NCI-H1417 (cell line): Measurements from ENCODE around the gene SKIDA1.
A peak's percentile ranks its signal among the peaks of the same experiment; 100 is the strongest.

Experiments
- DNase-seq, 3 experiments: peaks; one replicate each; lab custom pipeline; 2025; lab: John Stamatoyannopoulos, UW

The SKIDA1 gene

DNA sequence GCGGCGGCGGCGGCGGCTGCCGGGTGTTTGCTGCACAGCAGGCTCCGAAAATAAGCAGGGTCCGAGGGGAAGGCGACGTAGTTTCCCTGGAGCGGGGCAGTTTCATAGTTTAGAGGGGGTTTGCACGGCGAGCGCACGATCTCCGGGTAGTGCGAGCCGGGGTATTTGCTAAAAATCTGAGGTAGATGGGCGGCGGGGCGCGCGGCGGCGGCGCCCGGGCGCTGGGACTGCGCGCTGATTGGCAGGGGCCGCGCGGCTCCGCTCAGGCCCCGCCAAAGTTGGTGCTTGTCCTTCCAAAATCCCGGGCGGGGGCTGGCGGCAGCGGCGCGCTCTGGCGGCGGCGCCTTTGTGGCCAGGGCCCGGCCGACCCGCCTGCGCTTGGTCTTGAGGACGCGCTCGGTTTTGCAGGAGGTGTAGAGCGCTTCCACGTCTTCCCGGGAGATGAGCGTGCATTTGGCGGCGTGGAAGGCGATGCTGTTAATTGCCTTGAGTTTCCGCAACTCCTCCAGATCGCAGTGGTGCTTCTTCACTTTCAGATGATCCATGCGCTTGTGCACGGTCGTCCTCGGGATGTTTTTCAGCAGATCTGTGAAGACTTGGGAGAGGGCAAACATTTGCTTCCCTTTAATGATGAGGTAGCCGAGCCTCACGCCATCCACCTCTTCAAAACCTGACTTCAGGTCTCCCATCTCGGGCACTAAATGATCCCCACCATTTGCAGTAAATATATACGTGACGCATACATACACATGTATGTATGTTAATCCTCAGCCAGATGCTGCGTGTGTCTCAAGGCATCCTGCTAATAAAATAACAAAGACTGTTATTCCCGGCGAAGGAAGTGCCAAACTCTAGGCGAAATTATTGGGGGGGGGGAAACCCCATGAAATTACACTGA, 8.1 kb downstream of the SKIDA1 start:
- DNase-seq, result peak; percentile 27 to 74 (median 67)

DNA sequence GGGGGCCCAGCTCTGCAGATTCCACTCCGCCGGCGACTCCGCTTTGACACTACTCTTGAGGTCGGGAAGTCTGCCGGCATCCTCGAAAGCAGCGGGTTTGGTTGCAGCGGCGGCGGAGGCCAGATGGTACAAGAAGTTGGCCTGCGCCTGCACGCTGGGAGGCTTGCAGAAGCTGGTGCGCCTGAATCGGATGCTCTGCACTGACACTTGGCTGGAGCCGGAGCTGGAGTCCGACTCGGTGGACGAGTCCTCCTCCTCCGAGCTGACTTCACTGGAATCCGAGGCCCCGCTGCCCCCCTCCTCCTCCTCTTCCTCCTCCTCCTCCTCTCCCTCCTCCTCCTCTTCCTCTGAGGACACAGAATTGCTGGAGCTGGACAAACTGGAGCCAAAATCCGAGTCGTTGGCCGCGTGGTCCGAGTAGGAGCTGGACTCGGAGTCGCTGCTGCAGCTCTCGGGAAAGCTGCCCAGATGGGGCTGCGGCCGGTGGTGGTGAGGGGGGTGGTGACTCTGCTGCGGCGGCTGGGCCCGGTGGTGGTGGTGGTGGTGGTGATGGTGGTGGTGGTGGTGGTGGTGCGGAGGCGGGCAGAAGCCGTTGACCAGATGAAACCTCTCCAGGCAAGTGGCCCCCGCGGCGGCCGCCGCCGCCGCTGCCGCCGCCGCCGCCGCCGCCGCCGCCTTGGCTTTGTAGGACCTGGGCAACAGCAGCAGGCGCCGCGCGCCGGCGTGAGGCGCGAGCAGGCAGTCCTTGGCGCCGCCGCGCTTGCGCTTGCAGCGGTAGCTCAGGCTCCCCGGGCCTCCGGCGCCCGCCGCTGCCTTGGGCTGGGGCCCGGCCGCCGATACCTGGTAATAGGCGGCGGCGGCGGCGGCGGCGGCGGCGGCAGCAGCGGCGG, 9.0 kb downstream of the SKIDA1 start:
- peak; percentile 38 to 71 (median 67) for DNase-seq

DNA sequence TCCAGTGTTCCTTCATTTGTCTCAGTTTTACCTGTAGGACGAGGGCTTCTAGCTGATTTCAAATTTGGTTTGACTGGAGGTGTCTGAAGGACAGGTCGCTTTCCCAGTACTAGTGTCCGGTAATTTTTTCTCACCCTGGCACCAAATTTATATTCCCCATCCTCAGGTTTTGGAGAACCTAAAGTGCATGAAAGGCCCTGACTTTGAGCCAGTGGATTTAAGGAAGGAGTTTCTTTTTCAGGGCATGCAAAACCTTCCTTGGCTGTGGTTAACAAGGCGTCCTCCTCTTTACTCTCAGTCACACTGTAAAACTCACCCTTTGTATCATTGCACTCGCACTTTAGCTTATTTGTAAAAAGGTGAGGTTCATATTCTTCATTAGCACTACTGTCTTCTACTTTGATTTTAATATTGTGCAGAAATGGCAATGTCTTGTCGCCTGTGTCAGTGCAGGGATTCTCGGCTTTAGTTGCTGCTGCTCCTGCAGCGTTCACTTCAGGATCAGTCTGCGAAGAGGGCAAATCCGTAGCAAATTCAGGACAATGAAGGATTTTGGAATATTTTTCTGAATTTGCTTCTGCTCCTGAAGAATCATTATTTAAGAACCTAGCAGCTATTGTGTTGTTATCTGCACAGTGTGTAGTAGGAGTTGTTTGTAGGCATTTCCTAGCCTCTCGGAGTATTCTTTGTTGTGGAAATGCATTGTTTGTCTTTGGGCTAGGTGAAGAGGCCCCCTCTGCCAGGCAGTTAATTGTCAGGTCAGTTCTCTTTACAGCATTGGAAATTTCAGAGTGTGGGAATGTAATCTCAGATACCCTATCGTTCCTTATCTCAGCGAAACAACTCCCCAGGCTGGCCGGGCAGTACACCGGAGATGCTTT, 9.9 kb downstream of the SKIDA1 start:
- DNase-seq, result peak in 2 of 3 experiments; percentile 17 to 71

DNA sequence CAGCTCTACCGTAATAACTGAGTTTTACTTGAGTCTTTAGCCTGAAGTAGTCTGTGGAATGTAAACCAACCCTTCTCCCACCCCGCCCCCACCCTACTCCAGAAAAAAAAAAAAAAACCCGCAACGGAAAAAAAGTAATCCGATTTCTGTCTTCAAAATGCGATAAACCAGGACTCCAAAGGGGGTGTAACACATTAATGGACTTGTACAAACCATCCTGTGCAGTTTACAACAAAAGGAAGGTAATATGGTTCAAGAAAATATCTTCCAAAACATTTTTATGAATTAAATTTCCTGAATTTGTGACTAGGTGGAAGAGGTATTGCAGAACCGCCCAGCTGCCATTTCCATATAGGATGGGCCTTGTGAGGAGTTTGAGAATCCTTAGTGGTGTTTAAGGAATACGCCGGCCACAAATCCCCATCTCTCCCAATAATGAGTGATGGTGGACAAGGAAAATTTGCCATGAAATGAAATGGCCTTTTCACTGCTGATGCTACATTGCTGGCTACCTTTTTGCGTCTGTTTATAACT, 10.6 kb downstream of the SKIDA1 start:
- no peak for DNase-seq

DNA sequence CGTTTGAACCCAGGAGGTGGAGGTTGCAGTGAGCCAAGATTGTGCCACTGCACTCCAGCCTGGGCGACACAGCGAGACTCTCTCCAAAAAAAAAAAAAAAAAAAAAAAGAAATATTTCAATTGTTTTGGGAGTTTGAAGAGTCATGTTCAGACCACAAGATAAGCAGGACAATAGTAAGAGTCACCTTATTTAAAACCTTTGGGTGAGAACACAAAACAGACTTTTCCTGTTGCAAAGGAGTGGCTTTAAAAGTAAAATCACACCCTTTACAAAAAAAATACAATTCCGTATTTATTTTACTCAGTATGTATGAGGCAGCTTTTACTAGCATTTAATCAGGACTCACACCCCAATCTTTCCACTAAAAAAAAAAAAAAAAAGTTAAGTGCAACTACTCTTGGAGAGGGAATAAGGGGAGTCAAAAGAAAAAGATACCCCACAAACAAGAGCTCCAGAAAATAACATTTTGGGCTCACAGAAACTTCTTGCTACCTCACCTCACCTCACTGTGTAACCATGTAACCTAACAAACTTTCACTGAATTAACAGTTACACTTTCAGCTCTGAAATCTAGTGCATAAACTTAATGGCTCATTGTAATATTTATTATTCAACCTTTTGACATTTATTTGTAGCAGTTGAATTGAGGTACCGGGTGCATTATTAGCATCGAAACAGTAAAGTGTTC, 11.2 kb downstream of the SKIDA1 start:
- no peak for DNase-seq

DNA sequence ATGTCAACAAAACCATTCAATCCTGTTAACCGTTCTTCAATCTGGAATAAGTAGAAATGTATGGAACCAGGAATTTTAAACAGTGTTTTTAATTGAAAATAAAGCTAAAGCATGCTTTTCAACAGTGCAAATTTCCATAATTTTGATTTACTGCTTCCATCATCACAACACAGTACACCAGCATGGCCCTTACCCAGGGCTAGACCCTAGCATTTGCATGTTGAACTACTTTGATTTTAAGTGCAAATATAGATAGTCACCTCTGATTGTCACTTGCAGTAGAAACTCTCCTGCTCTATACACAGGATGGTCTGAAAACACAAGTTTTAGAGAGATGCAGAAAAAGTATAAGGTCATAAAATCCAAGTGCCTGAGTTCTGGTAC, 12.1 kb downstream of the SKIDA1 start:
- DNase-seq, result no peak

DNA sequence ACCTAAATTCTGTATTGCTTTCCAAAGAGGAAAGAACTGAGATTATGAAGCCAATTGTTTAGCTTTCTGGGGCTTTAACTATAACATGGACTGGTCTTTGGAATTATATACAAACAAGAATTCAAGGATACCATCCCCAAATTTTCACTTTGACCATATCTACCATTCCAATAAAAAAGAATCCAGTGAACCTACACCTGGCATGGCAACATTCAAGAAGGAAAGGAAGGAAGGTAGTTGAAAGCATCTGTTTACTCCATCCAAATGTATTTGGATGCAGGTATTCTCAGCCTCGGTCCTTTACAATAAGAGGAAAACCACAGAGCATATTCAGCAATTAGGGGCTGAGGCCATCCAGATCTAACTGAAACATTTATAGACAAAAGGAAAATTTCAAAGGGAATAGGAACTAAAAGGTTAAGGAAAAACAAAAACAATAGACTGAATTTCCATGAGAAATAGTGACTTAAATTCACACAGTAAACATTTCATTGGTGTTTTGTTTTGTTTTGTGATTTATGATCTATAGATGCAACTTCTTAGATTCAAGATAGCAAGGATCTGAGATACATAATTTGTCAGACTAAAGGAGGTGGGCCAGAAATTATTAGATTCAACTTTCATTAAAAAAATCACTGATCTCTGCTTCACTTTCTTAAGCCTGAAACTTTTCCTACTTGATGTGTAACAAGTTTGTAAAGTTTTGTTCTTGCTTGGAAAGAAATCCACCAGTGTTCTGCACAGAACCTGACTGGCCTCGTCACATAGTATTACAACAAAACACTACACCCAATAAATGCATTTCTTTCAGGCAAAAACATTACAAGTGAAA, 12.7 kb downstream of the SKIDA1 start:
- no peak for DNase-seq

DNA sequence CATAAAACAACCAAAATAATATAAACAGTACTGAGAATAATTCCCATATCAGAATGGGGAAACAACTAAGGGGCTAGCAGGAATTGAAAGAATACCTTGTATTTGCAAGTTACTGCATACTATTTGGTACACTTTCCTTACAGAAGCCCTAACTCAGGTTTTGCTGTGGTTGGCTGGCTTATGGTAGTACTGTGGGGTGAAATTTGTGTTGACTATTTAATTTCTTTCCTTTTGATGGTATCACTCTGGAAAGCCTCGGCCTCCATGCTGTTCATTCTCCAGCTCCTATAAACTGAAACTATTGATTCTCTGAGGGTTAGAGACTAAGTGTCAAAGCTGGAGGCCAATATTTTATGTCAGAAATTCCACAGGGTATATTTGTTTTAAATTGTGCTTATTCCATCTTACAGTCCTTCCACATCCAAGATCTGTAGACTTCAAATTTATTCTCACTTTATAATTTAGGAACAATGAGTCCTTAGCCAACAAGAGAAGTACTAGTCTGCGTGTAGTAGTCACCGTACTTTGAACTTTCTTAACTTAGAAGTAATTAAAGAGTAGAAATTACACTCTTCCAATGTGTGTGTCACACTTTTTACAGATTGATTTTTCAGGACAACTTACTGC, 13.4 kb downstream of the SKIDA1 start:
- DNase-seq, result no peak

DNA sequence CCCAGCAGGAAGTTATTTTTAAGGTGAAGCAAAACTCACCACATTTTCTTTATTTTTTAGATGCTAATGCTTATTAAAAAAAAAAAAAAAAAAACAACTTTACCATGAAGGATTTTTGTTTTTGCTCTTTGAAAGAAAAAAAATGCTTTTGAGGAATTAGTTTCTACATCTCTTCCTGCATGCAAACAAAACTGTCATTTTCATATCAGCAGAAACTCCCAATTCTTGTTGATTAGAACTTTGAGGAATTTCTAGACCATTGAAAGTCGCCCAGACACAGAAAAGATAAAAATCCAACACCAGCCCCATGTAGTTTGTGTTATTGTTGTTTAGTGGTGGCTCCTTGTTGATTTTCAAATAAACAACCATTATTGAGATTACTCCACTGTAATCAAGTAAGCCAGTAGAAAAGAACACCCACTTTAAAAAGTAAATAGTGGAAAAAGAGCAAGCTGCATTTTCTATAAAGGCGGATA, 14.3 kb downstream of the SKIDA1 start:
- no peak for DNase-seq

DNA sequence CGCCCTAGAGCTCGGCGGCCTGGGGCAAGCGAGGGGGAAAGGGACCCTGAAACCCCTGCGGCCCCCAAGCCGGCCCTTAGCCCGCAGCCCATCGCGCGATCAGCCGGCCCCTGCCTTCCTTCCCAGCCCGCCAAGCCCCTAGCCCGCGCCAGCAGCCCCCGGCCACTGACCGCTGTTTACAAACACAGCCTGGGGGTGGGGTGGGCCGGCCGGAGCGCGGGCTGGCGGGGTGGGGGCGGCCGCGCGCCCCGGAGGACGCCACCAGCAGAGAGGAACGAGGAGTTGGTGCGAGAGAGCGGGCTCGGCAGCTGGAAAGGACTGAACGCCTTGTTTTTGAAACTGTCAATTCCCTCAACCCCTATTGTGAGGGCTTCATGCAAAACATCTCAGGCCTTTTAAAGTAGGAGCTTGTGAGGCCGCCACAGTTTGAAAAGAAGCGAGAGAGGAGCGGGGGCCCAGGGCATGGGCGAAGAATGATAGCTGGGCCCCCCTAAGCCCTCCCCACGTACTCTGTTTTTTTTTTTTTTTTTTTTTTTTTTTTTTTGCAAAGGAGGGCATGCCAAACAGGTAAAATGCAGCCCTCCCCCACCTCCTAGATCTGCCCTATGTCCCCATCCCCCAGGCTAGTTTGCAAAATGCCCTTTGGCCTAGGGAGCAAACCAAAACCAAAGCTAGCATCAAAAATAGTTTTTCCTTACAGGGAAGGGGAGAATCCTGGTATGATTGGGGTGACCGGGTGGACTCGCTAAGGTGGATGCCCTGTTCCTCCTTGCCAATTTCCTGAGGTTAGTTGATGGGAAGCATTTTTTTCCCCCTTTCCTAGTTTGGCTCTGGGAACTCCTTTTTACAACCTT, 15.0 kb downstream of the SKIDA1 start:
- no peak for DNase-seq

DNA sequence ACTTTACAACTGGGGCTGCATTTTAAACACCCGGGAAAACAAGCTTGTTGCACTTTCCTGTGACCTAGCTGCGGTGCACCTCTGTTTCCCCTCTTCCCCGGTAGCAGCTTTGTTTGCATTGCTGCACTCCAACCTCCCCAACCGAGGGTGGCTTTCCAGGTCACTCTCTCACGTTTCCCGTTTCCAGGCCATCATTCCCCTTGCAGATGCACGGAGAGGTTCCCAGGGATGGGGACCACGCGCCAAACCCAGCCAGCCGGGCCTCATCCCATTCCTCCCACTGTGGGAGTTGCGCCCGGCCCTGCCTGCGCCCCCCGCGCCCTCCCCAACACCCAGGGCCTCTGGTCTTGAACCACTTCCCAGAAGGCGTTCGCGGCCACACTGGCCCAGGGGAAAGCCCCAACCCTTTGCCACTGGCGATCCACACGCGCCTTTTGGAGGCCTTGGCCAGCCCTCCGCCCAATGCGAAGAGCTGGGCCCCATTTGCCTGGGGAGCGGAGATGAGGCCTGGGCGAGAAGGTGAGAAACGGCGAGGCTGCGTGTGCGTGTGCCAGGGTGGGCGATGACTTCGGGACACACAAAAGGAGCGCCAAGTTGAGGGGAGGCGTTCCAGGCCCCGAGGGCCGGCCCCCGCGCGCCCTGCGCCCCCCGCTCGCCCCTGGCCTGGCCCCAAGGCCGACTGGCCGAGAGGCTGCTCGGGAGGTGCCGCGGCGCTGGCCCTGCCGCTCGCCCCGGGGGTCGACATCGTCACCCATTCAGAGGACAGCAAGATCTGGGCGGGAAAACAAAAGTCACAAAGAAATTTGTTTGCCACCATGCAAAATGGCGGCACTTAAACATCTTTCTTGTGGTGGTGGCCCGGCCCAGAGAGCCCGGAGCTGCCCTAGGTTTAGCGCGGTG, 15.9 kb downstream of the SKIDA1 start:
- DNase-seq, result no peak

DNA sequence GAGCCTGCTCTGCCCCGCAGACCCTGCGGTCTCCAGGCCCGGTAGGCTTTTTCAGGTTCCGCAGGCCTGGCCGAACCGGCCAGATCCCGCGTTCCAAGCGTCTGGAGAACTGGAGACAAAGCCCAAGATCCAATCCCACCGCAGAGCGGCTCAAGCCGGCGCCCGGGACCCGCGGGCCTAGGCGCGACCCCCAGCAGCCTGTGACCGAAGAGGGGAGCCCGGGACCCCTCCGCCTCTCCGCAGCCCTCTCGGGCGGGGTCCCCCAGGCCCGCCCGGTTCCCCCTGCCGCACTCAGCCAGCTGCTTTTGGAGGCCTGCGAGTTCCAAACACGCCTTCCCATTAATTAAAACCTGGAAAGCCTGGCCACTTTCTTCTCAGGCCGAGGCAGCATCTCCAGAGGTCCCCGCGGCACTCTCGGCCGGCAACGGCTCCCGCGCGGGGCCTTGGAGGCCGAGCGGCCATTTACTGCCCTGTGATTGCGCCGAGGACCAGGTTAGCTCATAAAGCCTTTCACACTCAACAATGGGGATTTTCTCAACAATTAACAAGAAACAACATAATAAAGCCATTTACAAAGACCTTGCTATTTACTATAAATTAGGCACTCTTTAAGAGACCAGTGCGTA, 16.7 kb downstream of the SKIDA1 start:
- no peak for DNase-seq

DNA sequence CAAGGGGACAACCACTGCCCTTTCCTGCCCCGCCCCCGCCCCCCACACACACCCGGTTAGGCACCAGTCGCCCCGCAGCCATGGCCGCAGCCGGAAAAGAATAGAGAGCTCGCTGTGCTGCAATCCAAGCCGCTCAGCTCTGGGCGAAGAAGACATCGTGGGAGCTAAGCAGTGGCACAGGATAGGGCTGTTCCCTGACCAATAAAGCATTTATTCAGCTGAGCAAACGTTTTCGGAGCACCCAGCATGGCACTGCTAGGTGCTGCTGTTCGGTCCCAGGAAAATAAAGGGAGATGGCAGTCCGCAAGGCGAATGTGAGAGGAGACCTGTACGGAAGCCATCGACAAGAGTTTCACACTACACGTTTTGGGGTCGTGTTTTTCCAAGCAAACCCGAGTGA, 18.3 kb downstream of the SKIDA1 start:
- no peak for DNase-seq

DNA sequence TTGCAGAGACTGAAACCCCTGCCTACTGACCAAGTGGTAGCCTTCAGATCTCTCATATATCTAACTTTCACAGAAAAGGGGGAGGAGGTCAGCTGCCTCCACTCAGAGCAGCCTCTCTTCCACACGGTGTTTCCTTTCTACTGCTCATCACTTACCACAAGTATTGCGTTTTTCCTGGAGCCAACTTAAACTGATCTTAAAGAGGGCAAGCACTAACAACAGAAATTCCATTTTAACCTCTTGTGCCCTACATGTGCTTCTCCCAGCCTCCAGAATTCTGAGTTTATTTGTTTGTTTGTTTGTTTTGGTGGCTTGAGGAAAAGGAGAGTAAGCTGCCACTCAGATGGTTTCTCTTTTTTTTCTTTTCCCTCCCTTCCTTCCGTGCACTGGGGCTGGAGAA, 19.1 kb downstream of the SKIDA1 start:
- DNase-seq, result no peak

DNA sequence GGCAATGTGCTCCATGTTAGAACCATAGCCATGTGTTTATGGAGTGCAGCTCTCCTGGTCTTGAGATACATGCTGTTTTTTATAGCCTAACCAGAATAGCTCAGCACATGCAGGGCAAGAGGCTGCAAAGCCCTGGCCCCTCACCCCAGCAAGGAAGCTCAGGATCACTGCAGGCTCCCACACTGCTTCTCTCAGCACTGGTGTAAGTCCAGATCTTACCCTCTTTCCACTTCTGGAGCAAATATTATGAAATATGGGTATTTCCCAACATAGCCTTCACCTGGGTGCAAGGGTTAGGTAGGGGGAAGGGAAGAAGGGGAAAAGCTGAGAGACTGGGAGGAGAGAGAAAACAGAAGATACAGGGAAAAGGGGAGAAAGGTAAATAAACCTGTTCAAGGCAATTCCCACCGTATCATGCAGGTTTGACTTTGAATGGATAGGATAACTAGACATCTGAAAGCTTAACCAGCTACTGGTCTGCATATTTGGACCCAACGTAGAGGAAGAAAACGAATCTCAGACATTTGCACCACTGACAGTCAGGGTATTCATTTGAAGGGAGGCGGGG, 19.7 kb downstream of the SKIDA1 start:
- DNase-seq, result peak in 1 of 3 experiments; percentile 6

DNA sequence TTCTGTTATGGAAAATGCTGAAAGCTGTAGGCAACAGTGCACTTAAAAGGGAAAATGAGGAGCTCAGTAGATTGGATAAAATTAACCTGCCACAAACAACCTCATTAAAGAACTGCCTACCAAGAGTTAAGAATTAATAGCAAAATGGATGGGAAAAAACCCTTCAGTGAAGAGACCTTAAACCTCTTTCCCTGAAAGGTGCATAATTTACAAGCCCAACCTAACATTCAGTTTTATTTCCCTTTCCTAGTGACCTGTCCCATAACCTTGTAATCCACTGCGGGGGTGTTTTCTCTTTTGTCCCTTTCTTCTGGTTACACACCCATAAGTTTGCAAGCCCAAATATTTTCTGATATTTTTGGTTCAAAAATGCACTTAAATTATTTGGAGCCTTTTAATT, 21.9 kb downstream of the SKIDA1 start:
- peak in 1 of 3 experiments; percentile 59 for DNase-seq

DNA sequence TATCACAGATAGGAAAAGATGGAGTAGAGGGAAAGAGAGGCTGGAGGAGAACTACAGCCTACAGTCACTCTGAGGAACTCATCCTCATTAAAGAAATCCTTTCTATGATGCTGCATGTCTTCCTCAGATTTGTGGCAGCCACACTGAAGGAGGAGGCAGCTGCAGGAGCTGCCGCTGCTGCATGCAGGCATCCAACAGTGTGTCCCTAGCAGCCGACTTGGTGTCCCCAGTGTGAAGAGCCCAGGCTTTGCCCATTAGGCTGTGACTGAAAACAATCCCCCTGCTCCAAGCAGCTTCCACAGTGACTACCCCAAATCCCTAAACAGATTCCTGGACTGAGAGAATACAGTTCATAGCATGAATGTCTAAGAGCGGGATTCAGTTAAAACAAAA, 23.1 kb downstream of the SKIDA1 start:
- DNase-seq, result no peak
